NCI-H1105 (cell line): ENCODE results near the gene MFNG.

ENCODE experiments used
- DNase-seq: peaks from one replicate; lab custom pipeline; 2025; lab: John Stamatoyannopoulos, UW

Gene MFNG

DNA sequence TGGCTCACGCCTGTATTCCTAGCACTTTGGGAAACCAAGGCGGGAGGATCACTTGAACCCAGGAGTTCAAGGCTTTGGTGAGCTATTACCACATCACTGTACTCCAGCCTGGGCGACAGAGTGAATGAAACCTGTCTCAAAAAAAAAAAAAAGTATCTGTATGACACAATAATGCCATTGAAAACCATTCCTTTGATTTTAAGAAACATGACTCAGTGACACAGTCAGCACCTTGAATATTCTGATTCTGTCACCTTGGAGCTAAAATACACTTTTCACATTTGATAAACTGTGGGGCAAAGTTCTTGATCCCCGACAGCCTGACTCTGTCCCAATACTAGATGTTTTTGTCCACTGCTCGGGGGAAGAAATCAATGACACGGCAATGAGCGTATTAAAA, 42.2 kb downstream of the MFNG start:
- DNase-seq: no peak

DNA sequence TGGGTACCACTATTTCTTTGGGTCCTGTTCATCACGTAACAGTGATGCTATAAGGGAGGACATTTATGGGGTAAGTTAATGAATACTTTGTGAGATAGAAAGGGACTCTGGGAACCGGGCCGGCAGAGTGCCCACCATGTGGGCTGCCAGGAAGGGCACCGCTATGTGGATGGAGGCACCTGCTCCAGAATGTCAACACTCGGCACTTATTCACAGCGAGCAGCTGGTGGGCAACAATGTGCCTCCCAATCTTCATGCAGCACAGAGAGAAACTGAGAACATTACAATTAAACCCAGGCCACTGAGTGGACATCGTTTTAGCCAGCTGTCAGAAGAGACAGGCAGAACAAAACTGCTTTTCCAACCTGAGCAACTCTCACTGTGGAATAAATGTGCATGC, 43.1 kb downstream of the MFNG start:
- DNase-seq: no peak

DNA sequence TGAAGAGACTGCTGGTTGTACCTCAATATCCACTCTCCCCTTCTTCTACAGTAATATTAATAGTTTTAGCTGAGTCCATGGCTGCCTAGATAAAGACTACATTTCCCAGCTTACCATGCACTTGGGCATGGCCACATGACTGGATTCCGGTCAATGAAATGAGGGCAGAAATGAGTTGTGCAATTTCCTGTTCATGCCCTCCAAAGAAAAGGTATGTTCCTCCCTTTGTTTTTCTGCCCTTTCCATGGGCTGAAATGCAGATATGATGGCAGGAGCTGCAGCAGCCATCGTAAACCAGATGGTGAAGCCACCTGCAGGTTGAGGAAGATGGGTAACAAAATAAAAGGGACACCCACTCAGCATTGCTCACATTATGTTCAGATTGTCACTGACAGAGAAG, 43.6 kb downstream of the MFNG start:
- DNase-seq: no peak

DNA sequence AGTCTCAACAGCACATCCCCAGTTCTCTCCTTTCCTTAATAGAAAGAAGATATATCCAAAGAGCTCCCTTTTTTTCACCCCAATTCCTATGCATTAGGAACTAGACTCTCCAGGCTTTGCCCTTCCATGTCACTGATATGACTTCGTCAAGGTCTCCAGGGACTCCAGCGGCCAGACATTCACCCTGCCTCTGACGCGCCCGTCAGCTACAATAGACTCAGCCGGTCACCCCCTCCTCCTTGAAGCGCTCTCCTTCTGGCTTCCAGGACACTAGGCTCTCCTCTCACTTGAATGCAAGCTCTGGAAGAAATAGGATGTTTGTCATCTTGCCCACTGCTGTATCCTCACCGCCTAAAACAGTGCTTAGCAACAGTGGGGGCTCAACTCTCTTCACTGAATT, 44.0 kb downstream of the MFNG start:
- DNase-seq: no peak

DNA sequence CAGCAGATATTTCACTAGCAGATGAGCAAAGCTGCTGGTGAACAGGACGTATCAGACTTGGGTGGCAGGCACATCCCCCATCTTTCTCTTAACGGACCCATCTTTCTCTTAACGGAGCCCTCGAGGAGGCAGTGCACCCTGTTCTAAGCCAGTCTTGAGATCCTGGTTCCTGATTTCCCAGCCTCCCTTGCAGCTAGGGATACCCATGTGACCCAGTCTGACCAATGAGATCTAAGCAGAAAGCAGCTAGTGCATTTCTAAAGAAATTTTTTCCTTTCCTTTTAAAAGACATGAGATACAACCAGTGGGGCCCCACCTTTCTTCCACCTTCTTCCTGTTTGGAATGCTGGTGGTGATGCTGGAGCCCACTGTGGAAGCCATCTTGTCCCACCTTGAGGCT, 45.3 kb downstream of the MFNG start:
- DNase-seq: no peak

DNA sequence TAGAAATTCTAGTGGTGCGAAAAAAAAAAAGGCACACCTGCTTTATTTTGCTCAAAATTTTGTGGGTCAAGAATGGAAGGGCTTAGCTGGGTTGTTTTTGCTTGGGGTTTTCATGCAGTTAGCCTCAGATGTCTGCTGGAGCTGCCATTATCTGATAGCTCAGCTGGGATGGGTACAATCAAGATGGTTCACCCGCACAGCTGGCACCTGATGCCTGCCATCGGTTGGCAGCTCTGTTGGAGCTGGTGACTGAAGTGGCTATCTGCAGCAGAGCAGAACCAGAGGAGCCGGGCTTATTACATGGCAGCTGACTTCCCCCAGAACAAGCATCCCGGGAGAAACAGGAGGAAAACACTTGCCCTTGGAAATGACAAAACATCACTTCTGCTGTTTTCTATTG, 46.8 kb downstream of the MFNG start:
- DNase-seq: no peak

DNA sequence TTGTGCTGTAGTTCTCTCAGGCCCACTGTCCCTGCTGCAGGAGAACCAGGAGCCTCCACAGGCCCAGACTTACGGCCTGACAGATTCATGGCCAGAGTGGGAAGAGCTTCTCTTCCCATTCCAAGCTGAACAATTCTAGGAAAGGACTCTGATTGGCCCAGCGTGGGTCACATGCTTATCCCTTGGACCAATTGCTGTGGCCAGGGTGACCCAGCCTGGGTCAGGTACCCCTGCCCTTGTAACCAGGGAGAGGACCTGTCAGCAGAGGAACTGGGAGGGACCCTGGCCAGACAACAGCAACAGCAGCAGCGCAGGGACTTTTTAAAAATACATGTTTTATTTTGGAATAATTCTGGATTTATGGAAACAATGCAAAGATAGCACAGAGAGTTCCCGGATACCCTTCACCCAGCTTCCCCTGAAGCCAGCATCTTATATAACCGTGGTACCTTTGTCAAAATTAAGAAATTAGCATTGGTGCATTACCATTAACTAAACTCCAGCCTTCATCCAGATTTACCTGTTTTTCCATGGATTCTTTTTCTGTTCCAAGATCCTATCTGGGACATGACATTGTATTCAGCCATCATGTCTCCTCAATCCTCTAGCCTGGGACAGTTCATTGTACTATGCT, 50.1 kb downstream of the MFNG start:
- no peak for DNase-seq

DNA sequence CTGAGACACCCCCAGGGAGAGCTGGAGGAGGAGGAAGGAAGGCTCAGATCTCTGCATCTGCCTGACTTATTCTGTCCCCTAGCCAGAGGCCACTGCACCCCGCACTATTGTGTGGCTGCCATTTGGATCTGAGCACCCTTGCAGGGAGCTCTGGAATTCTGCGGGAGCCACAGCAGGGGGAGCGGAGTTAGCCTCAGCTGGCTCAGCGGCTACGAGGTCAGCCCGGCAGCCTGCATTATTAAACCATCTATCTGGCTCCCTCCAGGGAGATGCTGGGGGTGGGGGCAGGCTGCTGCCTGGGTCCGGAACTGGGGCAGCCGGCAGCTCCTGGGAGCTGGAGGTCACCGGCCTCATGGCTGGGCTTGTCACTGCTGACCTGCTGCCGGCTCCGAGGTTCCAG, 52.4 kb downstream of the MFNG start:
- DNase-seq: no peak

DNA sequence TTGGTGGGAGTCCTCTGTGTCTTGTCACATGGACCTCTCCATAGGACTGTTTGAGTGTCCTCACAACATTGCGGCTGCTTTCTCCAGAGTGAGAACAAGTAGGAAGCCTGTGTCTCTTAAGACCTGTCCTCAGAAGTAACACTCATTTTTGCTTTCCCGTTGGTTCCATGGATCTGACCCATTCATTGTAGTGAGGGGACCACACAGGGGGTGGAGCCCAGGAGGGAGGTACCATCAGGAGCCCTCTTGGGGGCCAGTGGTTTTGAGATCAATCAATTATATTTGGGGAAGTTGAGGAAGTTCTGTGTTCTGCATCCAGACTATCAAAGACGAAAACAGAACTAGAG, 53.5 kb downstream of the MFNG start:
- no peak for DNase-seq

DNA sequence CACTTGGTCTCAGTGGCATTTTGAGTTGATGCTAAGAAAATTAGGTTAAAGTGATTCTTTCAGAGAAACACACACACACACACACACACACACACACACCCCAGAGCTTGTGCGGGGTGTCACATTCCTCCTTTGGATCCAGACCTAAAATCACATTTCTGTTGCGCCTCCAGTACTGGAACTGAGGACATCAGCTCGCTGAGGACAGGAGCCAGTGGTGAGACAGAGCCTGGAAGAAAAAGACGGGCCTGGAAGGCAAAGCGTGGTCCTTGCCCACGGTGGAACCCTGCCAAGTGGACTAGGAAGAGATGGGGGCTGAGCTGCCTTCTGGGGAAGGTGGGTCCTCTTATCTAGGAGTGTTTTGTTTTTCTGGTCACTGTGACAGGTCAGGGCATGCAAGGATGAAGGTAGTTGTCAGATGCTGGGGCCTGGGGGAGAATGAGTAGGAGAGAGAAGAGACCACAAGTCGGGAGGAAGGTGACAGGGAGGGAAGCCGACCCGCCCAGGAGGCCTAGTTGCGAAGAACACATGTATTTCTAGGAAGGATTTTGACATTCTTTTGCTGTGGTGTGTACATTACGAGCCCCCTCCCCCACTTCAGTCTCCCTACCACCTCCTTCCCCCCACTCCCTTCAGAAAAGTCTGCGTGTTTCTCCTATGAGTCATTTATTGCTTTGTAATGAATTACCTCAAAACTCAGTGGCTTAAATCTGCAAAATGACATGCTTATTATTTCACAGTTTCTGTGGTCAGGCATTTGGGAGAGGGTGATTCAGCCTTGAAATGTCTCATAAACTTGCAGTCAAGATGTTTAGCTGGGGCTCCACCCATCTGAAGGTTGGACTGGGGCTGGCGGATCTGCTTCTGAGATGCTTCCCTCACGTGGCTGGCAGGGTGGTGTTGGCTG, 54.1 kb downstream of the MFNG start:
- no peak for DNase-seq

DNA sequence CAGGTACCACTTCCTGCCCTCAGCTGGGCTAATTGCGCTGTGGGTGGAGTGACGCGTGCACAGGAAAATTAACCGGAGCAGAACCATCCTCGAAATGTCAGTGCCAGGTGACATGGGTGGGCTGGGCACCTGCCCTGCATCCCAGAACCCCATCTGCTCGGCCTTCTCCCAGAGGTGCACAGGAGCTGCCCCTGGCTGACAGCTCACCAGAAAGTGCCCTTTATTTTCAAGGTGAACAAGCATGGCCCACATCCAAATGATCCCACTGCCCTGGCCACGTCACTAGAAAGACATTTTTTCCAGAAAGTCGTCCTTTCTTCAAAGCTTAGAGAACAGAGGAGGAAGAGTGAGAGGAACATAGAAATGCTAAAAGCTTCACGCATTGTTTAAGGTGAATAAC, 54.8 kb downstream of the MFNG start:
- no peak for DNase-seq

DNA sequence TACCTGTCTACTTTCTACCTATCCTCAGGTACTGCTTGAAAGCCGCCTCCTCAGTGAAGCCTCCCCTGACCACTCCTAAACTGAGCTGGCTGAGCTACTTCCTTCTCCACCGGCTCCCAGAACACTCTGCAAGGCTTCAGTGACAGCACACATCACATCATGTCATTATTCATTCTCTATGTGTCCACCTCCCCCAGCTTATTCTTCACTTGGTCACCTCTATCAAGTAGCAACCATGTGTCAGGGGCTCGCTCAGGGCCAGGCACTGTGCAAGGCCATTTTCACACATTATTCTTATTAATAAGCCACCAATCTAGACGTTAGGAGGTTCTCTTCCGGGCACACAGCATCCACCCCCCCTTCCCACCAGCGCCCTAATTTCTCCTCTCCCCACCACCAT, 55.2 kb downstream of the MFNG start:
- no peak for DNase-seq

DNA sequence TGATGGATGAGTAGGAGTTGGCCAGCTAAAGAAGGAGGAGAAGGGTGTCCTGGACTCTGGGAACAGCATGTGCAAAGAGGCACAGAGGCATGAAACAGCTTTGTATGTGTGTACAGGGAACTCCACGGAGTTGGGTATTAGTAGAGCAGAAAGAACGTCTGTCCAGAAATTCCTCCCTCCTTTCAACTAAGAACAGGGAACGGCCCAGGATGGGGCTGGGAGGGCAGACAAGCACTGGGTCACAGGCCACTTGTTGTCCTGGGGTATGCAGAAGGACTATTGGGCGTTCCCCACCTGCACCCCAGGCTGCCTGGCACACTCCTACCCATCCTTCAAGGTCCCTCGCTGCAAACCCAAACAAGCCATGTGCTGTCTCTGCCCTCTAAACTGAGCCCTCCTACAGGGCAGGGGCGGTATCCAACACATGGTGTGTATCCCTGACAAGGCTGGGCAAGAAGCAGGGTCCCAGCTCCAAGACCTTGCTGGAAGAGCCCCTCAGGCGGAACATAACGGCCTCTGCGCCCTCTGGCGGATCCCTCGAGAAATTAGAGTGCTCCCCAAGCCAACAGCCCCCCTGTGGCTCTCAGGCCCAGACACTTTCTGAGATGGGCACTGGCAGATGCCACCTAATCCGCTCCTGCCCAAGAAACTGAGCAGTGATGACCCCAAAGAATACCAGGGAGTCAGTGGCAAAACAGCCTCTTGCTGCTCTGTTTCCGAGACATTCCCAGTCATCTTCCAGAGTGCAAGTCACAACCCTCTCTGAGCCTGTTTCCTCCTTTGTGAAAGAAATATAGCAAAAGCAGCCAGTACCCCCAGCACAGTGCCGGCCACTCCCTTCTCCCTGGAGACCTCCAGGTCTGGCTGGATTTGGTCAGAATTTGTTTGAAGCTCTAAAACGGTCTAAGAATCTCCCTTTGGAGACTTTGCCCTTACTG, 57.3 kb downstream of the MFNG start:
- no peak for DNase-seq

DNA sequence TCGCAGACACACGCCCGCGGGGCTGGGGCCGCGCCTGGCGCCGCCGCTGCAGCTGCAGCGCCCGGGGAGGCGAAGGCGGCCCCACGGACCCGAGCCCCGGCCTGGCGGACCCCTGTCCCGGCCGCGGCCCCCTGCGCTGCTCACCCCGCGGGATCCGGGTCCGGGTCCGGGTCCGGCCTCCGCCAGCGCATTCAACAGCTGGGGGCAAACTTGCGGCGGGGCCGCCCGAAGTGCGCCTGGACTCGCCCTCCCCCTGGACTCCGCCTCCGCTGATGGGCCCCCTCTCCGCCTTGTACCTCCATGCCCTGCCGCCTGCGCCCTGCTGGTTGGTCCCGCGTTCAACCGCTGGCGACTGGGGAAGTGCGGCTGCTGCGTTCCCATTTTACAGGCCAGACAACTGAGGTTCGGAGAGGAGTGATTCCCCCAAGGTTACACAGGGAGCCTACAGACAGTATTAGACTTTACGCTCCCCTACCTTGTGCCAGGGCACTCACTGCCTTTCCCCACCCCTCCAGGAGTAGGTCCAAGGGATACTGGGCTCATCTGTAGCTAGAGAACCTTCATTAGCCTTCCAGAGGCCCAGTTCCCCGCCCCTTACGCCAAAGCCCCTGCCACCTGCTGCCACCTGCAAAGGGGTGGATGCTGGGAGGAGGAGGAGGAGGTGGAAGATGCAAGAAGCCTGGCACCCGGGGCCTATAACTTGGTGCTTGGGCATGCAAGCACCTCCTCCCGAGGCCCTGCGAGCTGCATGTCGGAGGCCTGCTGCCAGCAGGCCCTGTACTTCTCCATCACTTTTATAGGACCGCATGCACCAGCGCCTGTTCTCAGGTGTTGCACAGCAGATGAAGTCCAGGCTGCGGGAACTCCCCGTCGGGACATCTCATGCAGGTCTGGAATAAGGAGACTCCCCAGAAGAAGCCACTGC, 58.2 kb downstream of the MFNG start:
- DNase-seq: no peak

DNA sequence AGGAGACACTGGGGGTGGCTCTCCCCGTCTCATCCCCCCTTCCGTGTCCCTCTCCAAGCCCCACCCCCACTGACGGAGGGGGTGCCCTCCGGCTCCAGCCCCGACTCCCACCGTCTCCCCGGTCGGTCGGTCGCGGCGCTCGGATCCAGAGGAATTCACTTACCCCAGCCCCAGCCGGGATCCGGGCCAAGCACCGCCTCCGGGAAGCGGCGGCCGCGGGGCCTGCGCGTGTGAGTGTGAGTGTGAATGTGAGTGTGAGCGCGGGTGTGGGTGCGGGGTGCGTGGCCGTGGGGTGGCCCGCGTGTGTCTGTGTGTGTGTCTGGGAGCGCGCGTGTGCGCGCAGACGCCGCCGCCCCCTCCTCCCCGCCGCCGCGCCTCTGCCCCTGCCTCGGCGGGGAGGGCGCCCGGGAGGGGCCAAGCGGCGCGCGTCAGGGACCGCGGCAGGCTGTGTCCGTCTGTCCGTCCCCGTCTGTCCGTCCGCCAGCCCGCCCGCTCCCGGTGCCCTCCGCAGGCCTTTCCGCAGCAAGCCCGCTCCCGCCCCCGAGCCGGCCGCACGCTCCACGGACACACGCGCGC, 59.0 kb downstream of the MFNG start, which contains the start of gene ELFN2:
Gene ELFN2, minus strand, starts transcription at position 345 of the 576 bp plus-strand sequence. CDS start 51,945 bp downstream, outside the sequence.
- DNase-seq: no peak

DNA sequence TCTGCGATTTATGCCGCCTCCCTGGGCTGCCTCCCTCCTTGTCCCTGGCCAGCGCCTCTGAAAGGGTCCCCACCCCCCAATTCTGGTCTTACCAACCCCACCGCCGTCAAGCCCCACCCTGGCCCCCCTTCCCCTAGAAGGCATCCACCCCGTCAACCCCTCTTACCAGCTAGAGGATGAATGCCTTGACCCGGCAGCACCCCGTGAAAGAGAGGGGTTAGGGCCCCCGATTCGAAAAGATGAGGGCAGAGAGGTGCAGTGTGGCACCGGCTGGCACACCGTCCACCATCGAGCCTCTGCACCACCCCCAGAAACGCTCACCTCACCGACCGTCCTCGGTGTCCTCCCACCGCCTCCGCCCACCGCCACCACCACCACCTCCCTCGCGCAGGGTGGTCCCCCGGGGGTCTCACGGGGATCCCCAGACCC, 59.5 kb downstream of the MFNG start:
- no peak for DNase-seq

DNA sequence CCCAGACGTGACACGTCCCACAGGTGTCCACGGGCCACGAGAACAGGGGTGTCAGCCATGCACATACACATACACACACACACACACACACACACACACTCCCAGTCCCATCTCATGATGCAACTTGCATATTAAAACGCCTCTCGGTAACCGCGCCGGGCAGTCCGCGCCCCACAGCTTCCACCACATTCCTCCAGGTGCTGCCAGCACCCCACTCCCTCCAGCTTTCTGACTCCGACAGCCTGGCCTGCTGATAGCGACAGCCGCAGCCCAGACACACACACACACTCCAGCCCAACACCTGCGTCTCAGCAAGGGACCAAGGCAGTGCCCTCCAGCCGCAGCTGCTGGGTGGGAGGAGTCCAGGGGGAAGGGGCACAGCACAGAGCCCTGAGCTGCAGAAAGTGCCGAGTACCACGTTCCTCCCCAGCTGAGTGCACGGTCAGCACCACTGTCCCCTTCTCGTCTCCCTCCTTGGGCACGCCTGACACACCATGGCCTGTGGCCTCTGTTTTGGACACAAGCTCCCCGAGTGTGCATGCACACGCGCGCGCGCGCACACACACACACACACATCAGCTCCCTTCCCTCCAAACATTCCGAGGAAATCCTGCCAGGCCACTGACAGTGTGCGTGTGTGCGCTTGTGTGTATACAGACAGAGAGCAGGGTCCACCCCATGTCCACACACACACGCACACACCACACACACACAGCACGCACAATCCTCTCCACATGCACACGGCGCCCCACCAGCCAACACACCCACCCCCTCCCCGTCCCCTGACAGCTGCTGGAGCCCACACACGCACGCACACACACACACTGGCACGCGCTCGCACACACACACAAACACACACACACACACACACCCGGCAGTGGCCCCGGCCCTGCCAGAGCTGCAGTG, 60.1 kb downstream of the MFNG start:
- DNase-seq: peak; percentile 46

DNA sequence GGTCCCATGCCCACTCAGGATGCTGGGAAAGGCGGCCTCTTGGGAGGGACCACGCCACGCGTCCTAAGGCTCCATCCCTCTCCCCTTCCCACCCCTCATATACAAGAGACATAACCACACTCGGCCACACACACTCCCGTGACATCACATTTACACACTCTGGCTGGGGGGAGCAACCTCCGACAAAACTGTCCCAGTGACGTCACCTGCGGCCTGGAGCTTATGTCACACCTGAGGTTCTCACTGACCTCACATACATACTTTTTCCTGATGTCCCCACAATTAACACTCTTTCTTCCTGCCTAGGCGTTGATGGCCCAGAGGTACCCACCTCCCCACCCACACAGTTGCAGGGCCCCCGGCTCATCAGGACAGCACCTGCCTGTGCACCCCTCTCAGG, 60.8 kb downstream of the MFNG start:
- no peak for DNase-seq

DNA sequence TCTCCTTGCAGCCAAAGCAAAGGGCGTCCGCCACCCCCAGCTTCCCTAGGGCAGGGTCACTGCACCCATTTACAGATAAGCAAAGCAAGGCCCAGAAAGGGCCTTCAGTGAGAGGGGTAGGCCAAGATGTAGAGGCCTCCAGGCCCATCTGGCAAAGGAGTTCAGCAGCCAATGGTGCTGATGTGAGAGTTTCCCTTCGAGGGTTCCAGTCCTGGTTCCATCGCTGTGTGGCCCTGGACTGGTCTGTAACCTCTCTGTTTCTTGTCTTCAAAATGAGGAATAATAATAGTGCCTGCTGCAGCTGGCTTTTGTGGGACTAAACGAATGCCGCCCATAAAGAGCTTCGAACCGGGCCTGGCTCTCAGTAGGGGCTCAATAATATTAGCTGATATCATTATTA, 62.9 kb downstream of the MFNG start:
- DNase-seq: no peak

DNA sequence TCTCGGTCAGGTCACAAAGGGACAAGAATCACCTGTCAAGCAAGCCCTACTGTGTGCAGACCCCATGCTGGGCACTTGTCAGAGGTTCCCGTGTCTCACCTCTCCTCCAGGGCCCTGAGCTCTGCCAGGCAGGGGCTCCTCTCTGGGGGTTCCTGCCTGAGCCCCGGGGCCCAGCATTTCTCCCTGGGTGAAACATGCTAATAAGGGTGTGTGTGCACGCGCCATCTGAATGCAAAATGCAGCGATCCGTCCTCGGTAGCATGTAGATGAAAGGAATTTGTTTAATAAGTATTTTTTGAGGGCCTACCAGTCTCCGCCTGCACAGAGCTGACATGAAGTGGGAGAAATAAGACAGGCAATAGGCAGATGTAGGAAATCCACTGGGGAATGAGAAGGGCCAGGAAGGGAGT, 64.7 kb downstream of the MFNG start:
- no peak for DNase-seq
